Tibial nerve (tissue), 4 donors: ENCODE data around the gene RBFOX1. TPM values are rescaled to one million over a fixed set of nuclear protein-coding genes. Genes with fewer than 3 reads are reported as not detected.

Experiments
- DNase-seq, 2 donors: peaks; one replicate each; pipeline ENCODE4 v3.0.0-alpha.2; 2019; ENCODE audit warnings: low spot score in 2 of 2
- H3K27ac ChIP-seq, 4 donors: fragments of 200-600 bp; sonication (generic) in 3 of 4; one replicate each; pipeline ENCODE4 v1.5.1; 2017 to 2019; ENCODE audit warnings: mild to moderate bottlenecking in 1 of 4
- H3K27me3 ChIP-seq, 2 donors: fragments of 200-600 bp; sonication (generic) in 1 of 2; one replicate each; pipeline versions ENCODE4 v1.5.1 to v1.6.0; 2017 to 2019
- H3K36me3 ChIP-seq, 3 donors: fragments of 200-600 bp; sonication (generic); one replicate each; pipeline ENCODE4 v1.5.1; 2018 to 2019
- H3K4me1 ChIP-seq, 4 donors: fragments of 200-600 bp; sonication (generic) in 3 of 4; one replicate each; pipeline ENCODE4 v1.5.1; 2017 to 2019
- H3K4me3 ChIP-seq, 4 donors: fragments of 200-600 bp; sonication (generic) in 3 of 4; one replicate each; pipeline ENCODE4 v1.5.1; 2017 to 2019; ENCODE audit warnings: mild to moderate bottlenecking in 1 of 4, moderate library complexity in 1 of 4
- H3K9me3 ChIP-seq, 4 donors: fragments of 200-600 bp; sonication (generic) in 3 of 4; one replicate each; pipeline ENCODE4 v1.5.1; 2017 to 2019
- EP300 ChIP-seq, 2 donors: sonication (generic); formaldehyde crosslinking; IDR thresholded peaks; one replicate each; pipeline ENCODE4 v1.6.1; 2017; ENCODE audit warnings: antibody characterized with exemption in 2 of 2, mild to moderate bottlenecking in 1 of 2
- POLR2A ChIP-seq, 2 donors: fragments of 450-650 bp; IDR thresholded peaks; one replicate each; pipeline ENCODE4 v1.6.1; 2017; ENCODE audit warnings: antibody characterized with exemption in 2 of 2, mild to moderate bottlenecking in 2 of 2, moderate library complexity in 2 of 2
- WGBS, 2 donors: methylation state at CpG; one replicate each; pipeline ENCODE4 v1.1.5; 2018; 5-methylcytosine and 5-hydroxymethylcytosine counted together
- total RNA-seq, 4 donors: library from RNA; depleted of rRNA; stranded (reverse); fragments of >200 nt; gene quantifications; one replicate each; pipeline ENCODE4 v1.1.0, GENCODE V29; 2016
- TF ChIP-seq, protein P1 (sequence below), 5 experiments: fragments of 200-600 bp in 3 of 5; fragments of 450-650 bp in 2 of 5; sonication (generic) in 3 of 5; IDR thresholded peaks; one replicate each; pipeline ENCODE4 v1.5.1; 2016 to 2019; ENCODE audit warnings: antibody characterized with exemption in 5 of 5, mild to moderate bottlenecking in 3 of 5, moderate library complexity in 2 of 5

The RBFOX1 gene
- total RNA-seq, 4 donors from 2014 or later = 0.22 to 2.1 (median 1.3) TPM; not detected in 1

DNA sequence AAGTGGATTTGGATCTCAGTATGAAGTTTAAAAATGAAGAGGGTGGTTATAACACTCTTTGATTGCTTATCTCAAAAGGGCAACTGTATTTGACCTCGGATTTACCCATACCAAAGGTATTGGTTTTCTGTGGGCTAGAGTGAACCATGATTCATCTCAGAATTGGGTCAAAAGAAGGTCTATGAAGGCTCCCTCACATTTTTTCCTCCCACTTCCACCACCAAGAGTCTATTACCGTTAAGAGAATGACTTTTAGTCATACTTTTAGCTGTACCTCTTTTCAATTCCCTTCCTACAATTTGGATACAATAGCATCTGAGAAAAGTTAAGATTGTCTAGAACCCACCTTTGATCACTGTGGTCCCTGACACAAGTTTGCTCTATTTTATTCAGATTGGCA lies 280.9 kb downstream of the RBFOX1 start:
- Histone ChIP-seq H3K27ac (no peak overlapping the region), H3K9me3 (no peaks in the 10 kb centered on the region), H3K4me3 (no peak overlapping the region), H3K36me3 (no peaks in the 10 kb centered on the region), H3K4me1 (no peaks in the 10 kb centered on the region), H3K27me3 (no peaks in the 10 kb centered on the region)
- DNase-seq = no peak
- 73% methylated on average over 2 of the region's 2 CpGs for WGBS, 2 donors
- TF ChIP-seq, protein P1, sequence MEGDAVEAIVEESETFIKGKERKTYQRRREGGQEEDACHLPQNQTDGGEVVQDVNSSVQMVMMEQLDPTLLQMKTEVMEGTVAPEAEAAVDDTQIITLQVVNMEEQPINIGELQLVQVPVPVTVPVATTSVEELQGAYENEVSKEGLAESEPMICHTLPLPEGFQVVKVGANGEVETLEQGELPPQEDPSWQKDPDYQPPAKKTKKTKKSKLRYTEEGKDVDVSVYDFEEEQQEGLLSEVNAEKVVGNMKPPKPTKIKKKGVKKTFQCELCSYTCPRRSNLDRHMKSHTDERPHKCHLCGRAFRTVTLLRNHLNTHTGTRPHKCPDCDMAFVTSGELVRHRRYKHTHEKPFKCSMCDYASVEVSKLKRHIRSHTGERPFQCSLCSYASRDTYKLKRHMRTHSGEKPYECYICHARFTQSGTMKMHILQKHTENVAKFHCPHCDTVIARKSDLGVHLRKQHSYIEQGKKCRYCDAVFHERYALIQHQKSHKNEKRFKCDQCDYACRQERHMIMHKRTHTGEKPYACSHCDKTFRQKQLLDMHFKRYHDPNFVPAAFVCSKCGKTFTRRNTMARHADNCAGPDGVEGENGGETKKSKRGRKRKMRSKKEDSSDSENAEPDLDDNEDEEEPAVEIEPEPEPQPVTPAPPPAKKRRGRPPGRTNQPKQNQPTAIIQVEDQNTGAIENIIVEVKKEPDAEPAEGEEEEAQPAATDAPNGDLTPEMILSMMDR (IDR thresholded peaks at IDR 0.05) = no peak
- TF ChIP-seq EP300 (IDR thresholded peaks at IDR 0.05) (no peak), POLR2A (IDR thresholded peaks at IDR 0.05) (no peak)

DNA sequence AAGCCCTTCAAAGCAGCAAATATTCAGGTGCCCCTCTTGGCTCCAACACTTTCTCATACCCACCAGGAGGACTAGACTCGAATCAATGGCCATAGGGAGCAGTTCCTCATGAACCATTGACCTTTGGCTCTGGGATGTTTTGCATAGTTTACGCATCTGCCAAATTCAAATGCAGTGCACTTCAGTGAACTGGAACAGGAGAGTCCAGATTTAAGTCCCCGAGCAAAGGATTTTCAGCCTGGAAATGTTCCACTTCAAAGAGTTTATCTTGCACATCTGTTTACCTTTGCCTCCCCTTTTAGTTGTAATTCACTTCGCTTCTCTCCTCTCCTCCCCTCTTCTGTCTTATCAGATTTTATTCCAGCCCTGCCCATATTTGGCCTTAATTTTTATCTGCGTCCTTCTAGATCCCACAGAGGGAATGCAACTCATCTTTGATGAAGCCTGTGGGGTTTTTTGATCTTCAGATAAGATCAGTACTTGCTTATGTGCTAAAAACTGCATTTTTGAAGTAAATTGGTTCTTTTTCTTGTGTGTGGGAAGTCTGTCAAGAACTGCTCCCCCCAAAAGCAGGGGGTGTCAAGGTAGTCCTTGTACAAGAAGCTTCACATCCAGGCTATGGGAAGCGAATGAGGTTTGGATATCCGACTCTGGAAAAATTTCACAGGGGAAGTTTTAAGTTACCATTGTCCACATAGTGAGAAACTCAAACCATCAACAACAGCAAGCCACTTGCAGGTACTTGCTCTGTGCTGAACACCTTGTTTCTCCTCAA lies 281.6 kb downstream of the RBFOX1 start:
- Histone ChIP-seq H3K27me3 (no peaks in the 10 kb centered on the region), H3K36me3 (no peaks in the 10 kb centered on the region), H3K4me1 (no peaks in the 10 kb centered on the region), H3K4me3 (no peak overlapping the region), H3K9me3 (no peaks in the 10 kb centered on the region), H3K27ac (no peak overlapping the region)
- TF ChIP-seq, protein P1 (IDR thresholded peaks at IDR 0.05) = no peak
- TF ChIP-seq POLR2A (IDR thresholded peaks at IDR 0.05) = no peak
- no peak for TF ChIP-seq EP300 (IDR thresholded peaks at IDR 0.05)
- DNase-seq = no peak
- WGBS, 2 donors = 56 to 58% methylated on average over 7 of the region's 7 CpGs

DNA sequence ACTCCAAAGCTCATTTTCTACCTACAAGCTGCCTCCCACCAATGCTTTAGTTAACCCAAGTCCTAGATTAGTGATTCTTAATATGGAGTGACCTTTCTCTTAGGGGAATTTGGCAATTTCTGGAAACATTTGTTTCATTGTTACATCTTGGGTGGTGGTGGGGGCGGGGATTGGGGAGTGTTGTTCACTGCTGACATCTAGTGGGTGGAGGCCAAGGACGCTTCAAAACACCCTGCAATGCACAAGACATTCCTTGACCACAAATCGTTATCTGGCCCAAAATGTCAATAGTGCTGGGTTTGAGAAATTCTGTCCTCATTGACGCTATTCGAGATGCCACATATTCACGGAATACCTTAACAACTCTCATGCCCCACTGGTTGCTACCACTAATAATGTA lies 282.9 kb downstream of the RBFOX1 start:
- 73 to 85% methylated on average over 6 of the region's 6 CpGs for WGBS, 2 donors
- no peak overlapping the region for H3K4me3 ChIP-seq
- H3K36me3 ChIP-seq = no peaks in the 10 kb centered on the region
- H3K27ac ChIP-seq = no peak overlapping the region
- DNase-seq = no peak
- TF ChIP-seq POLR2A (IDR thresholded peaks at IDR 0.05) (no peak), EP300 (IDR thresholded peaks at IDR 0.05) (no peak)
- TF ChIP-seq, protein P1 (IDR thresholded peaks at IDR 0.05) = no peak
- no peaks in the 10 kb centered on the region for H3K9me3 ChIP-seq
- no peaks in the 10 kb centered on the region for H3K27me3 ChIP-seq
- no peaks in the 10 kb centered on the region for H3K4me1 ChIP-seq

DNA sequence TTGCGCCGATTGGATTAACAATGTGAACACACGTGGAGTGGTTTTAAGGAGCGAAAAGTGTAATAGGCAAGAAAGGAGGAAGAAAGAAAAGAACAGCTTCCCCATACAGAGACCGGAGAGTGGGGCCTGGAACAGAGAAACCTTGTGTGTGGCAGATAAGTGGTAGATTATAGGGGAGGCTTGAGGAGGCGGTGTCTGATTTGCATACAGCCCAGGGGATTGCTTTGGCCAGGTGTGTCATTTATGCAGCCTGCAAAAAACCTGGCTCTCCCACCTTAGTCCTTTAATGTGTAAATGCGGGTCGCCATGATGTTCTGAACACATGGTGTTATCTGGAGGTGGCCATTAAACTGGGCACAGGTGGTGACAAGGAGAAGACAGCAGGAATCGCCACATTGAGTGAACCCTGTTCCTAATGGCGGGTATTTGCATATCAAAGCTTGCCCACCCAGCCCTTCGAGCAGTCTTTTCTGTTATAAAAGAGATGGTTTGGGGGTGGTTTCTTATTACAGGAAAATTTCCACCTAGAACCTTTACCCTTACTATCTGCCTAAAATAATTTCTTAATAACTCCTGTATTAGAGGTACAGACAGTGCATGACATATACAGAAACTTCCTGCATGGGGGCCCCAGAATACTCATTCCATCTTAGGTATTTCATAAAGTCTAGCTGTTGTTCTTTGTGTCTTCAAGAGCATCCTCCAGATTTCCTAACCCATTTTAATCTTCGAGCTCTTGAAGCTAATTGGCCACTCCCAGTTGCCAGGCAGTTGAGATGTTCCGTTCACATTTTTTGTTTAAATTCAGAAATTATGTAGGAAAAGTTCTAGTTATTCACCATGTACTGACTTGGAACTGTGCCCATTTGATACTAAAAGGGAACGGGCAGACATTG lies 292.5 kb downstream of the RBFOX1 start:
- H3K4me3 ChIP-seq = no peak overlapping the region
- no peaks in the 10 kb centered on the region for H3K27me3 ChIP-seq
- DNase-seq = no peak
- 78% methylated on average over 14 of the region's 14 CpGs for WGBS, 2 donors
- TF ChIP-seq, protein P1 (IDR thresholded peaks at IDR 0.05) = no peak
- TF ChIP-seq EP300 (IDR thresholded peaks at IDR 0.05) = no peak
- no peak for TF ChIP-seq POLR2A (IDR thresholded peaks at IDR 0.05)
- H3K36me3 ChIP-seq = no peaks in the 10 kb centered on the region
- peaks cover 0 to 3% (median 0%) of the 10 kb centered on the region in 4 donors for H3K4me1 ChIP-seq
- no peak overlapping the region for H3K27ac ChIP-seq
- no peaks in the 10 kb centered on the region for H3K9me3 ChIP-seq

DNA sequence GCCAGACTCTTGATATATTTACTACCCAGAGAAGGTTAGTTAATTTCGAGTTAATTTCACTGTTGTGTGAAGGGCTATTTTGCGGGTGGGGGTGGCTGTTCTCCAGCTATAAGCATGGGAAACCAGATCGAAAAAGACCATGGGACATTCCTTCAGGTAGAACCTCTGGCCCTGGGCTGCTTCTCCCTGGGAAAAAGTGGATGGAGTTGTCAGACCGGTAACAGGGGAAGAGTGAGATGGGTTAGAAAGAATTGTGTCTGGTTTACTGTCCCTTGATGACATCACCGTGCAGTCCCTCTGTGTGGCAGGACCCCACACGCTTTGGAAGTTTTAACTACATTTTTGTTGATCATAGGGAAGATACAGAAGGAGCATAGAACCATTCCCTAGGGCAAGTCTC lies 296.3 kb downstream of the RBFOX1 start:
- DNase-seq = no peak
- WGBS, 2 donors = 76 to 79% methylated on average over 6 of the region's 6 CpGs
- TF ChIP-seq EP300 (IDR thresholded peaks at IDR 0.05) = no peak
- TF ChIP-seq POLR2A (IDR thresholded peaks at IDR 0.05) = no peak
- TF ChIP-seq, protein P1 (IDR thresholded peaks at IDR 0.05) = no peak
- no peak overlapping the region for H3K4me3 ChIP-seq
- H3K36me3 ChIP-seq = no peaks in the 10 kb centered on the region
- H3K9me3 ChIP-seq = no peaks in the 10 kb centered on the region
- H3K27ac ChIP-seq = no peak overlapping the region
- no peaks in the 10 kb centered on the region for H3K4me1 ChIP-seq
- no peaks in the 10 kb centered on the region for H3K27me3 ChIP-seq
